Left renal pelvis (tissue), 4 donors: ENCODE data around the gene ISCA2. TPM values are rescaled to one million over a fixed set of nuclear protein-coding genes. Genes with fewer than 3 reads are reported as not detected.

Experiments used
- DNase-seq, 4 donors: peaks; one replicate each; pipeline ENCODE4 v3.0.0-alpha.2; 2013; ENCODE audit warnings: low read depth in 4 of 4, low spot score in 3 of 4
- polyA plus RNA-seq, 4 donors: library from polyadenylated mRNA; unstranded; fragments of 120-200 nt; gene quantifications; one replicate each; pipeline ENCODE4 v1.2.1, GENCODE V29; 2013; ENCODE audit not compliant: insufficient read length in 4 of 4

Gene ISCA2
- polyA plus RNA-seq, 4 donors: 27.4 to 46.1 (median 37.7) TPM

DNA sequence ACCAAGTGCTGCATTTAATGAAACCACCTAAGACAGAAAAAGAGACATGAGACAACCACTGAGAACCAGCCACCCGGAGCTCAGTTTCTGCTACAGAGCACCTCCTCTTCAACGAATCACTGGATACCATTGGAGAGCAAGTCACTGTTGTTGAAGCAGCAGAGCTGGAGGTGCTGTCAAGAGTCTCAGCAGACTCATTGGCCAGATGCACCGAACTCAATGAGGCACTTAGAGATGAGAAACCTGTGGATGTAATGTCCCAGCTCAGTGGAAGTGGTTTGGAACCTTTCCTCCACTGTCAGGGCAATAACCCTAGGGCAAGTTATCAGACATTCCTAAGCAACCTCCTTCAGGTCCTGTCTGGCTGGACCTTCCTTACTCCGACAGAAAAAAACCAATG, 13.5 kb upstream of the ISCA2 start:
- no peak for DNase-seq

DNA sequence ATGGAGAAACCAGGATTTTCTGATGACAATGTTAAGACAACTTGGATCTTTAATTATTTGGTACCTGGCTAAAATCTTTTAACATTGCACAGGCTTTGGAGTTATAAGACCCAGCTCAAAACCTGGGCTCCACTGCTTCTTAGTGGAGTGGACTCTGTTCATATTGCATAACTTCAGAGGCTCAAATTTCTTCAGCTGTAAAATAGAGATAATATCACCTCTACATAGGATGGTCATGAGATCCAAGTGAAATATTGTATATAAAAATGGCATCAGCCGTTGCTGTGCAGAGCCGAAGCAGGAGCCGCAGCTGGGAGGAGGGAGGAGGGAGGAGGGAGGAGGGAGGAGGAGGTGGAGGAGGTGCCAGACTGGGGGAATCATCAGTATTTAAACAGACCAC, 11.0 kb upstream of the ISCA2 start:
- no peak for DNase-seq

DNA sequence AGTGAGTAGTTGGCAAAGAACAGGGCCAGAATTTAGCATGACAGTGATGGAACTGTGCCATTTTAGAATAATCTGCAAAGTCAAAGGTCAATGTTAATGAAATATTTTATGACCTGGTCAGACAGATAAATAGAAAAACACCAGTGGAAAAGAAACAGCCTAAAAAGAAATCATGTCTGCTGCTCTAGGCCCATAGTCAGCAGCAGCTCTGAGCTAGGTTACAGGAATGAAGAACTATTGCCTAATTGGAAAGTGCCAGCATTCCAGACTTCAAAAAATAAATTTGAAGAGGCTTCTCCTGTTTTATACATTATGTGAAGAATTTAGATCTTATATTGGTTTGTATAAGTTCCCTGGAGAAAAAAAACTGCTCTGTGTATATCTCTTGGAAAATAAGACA, 10.2 kb upstream of the ISCA2 start:
- DNase-seq: no peak

DNA sequence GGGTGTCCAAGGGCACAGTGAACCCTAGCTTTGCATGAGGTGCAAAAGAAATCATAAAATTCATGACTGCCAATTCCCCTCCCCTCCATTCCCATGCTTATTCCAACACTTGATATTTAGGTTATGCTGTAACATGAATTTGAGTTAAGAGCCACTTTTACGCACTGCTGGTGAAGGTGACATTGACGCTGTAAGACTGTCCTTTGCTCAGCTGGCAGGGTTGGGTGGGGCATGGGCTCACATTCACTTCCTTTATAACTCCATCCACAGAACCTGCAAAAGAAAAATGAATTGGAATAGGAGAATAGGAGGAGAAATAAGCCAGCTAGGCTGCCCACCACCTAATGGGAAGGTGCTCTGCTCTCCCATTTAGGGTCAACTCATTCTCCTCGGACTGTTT, 7.4 kb upstream of the ISCA2 start:
- DNase-seq: no peak

DNA sequence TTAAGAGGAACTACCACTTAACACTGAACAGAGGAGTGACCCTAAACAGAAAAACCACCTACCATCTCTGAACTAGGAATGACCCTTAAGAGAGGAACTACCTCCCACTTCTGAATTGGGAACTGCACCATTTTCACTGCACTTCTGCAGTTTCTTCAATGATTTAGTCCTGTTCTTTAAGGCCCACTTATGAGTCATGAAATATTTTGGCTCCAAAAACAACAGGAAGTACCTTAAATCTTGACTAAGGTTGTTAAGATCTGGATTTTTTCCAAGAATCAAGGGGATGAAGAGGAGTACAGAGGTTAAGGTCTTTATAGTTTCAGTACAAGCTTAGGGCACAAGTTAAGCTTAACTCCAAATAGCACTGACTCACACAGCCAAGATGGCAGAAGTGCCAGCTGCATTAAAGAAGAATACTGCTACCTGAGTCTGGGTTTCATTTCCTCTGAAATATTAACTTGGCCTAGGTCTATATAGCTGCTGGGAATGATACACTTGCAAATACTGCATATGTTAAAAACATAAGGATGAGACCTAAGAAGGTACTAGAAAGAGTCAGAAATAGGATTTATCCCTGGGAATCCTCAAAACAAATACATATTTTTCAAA, 4.7 kb upstream of the ISCA2 start:
- no peak for DNase-seq

DNA sequence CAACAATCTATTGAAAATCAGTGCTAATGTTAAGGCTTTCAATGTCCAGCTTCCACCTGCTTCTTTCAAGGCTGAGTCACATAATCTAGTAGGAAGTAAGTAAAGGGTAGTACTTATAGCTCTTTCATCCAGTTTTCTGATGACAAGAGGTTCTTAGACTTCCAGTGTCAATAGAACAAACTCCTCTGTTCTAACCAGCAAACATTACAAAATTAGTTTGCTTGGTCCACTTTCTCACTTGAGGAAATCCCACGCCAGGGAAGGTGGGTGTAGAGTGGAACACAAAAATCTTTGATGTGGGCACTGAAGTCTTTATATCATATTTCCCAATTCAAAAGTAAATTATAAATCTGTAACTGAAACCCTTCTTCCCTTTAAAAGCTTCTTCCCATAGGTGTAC, 3.1 kb upstream of the ISCA2 start:
- no peak for DNase-seq

DNA sequence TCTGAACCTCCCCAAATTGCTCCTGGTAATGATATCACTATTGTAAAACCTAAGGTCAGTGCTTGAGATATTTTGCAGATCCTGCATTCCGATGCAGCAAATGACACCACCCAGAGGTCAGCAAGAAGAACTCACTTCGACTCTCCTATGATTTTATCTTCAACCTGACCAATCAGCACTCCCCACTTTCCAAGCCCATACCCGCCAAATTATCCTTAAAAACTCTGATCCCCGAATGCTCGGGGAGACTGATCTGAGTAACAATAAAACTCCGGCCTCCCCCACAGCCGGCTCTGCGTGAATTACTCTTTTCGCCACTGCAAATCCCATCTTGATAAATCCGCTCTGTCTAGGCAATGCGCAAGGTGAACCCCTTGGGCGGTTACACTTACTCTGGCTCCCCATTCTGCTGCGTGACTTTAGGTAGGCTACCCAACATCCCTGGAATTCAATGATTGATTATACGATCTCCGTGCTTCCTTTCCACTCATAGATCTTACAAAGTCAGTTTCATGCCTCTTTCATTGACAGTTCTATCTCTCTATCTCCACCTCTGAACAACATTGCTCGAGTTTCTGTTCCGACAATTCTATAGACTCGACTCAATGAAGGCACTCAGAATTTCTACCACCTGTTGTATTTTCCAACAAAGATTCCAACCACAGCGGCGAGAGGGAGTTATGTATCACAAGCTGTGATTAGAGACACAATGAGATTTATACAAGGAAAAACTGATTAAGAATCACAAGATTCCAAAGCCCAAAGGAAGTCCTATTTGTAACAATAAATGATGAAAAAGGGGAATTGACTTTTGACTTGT, 1.4 kb upstream of the ISCA2 start:
- no peak for DNase-seq

DNA sequence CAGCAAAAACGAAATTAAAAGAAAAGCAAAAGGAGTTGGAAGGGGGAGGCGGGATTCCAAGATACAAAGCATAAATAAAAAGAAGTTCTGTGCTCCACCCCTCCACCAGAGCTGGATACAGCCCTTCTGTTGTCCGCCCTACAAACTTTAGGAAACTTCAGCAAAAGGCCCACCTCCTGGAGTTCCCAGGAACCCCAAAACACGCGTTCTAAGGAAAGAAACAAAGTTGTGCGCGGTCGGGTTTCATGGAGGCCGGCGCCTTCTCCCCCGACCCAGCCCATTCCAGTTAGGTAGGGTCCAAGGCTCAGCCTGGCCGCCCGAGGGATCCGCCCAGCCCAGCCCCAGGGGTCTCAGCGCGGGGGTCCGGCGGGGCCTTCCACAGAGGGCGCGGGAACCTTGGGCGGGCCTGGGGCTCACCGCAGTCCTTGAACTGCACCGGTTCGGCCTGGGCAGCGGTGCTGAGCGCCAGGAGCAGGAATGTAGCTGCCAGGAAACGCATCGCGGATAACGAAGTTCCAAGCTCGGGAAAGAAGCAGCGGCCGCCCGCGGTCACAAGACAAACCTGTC, 706 bp upstream of the ISCA2 start, which contains the start of gene NPC2:
Gene NPC2 (minus strand): TSS at position 530 of the 567 bp plus-strand sequence. CDS start 31 bp downstream, at position 499.
- DNase-seq: no peak

DNA sequence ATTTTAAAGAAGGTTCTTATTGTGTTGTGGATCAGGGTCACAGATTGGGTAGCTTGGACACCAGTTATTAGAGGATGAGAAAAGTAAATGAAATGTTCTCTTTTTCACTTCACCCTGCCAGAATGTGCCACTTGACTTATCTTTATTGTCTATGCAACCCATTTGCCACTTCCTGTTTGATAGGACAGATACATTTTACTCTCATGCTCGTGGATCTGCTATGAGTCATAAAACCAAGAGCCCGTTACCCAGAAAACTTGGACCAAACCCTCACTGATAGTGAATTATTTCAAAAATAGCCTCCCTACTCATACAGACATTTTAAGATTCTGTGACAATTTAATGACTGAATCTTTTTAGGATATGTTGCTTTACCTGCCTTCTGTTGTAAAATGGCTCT, 1.8 kb downstream of the ISCA2 start:
- DNase-seq: no peak

DNA sequence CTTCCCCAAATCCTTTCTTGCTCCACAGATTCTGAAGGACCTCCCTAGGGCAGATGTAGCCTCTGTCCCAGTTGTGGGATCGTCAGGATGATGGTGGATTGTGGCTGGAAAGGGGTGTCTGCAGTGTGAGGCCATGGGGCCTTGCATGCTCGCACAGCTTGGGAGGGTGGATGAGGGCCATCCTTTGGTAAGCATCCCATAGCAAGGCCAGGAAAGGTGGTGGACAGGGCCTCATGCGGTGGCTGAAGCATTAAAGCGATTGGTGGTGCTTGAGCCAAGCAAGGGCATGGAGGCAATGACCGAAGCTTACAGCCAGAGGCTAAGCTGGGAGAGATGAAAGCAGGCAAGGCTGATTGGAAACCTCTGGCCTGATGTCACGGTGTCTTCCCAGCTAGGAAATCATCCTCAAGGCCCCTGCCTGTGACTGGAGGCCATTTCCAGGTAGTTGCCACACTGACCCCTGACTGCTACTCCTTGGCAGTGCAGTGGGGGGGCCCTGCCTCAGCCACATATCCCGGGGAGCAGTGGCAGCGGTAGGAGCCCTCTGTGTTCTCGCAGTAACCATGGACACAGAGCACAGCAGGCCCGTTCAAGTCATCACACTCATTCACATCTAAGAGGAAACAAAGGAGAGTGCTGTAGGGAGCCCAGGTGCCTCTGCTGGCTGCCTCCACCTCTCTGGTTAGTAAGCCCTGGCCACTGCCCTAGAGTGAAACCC, 7.0 kb downstream of the ISCA2 start:
- DNase-seq: no peak

DNA sequence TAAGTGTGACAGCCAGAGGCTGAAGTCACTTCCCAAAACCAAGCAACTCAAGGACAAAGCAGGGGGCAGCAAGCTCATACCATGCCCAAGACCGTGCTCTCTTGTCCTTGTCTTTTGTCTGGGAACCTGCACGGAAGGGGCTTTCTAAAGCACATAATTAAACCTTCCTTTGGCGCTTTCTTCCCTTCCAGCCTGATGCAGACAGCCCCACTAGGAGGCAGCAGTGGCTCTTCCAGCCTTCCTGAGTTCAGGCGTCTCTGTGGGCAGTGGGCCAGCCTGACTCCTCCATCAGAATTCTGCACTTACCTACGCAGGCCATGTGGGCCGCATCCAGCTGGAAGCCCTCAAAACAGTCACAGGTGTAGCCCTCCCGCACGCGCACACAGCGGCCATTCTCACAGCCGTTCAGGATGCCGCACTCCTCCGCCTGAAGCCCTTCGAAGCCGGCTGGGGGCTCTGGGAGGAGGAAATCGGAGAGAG, 7.6 kb downstream of the ISCA2 start:
- peak; percentile 56 to 81 (median 70) for DNase-seq

DNA sequence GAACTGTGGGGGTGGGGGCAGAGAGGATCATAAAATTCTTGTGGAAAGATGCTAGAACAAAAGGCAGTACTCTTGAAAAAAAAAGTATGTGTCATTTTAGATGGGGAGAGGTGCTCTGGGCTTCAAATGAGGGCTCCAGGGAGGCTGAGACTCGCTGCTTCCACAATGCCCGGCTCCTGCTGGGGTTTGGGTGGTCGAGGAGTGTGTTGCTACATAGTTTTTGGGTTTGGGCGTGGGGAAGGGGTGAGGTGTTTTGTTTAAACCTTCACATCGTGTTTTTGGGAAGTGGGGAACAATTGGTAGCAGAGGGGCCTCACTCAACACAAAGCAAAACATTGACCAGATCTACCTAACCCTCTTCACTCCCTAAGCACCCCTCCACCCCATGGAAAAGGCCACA, 8.1 kb downstream of the ISCA2 start:
- no peak for DNase-seq

DNA sequence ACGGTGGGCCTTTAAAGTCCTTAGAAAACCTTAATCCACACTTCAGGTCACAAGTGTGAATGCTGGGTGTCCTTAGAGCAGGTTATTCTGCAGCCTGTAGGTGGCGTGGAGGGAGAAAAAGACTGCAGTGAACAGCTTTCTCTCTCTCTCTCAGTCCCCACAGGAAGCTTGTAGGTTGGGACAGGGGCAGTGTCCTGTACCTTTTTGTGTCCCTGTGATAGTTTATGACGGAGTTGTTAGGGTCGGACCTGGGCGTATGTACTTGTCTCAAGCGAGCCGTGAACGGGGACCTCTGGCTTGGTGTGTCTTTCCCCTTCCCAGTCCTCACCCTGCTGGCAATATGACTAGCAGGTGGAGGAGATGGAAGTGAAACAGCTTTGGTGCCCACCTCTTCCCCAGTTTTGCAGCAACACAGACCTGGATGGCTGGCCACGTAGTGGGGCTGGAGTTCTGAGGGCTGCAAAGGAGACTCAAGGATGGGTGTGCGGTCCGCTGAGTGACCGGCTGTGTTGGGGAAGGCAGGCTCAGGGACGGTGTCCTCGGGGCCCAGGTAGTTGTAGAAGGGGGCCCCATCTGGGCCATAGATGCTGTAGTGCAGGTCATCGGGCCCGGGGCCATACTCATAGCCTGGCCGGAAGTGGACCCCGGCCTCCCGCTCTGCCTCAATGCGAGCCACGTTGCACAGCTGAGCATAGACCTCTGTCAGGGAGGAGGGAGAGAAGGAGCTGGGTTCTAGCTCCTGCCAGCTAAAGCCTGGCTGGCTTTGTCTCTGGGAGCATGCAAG, 8.9 kb downstream of the ISCA2 start:
- no peak for DNase-seq

DNA sequence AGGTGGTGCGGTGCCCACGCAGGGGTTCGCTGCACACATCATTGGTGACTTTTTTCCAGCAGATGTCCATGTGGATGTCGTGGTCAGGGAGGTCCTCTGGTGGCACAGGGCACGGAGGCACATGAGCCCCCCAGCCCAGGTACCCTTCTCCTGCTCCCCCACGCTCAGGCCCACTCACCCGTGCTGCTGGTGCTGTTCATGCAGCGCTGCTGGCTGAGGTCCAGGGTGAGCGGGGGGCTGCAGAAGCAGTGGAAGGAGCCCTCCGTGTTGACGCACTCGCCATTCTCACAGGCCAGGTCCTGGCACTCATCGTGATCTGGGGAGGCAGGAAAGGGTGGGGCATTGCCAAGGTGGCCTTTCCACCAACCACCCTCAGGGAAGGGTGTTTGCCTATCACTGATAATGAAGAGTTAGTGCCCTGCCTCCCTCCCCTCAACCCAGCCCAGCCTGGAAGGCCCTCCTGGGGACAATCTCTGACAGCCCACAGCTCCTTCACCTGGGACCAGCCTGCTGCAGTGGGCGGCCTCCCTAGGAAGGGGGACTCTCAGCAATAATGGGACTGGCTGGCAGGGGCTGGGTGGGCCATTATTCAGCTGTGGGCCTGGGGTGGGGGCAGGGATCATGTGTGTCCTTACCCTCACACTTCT, 9.8 kb downstream of the ISCA2 start:
- no peak for DNase-seq

DNA sequence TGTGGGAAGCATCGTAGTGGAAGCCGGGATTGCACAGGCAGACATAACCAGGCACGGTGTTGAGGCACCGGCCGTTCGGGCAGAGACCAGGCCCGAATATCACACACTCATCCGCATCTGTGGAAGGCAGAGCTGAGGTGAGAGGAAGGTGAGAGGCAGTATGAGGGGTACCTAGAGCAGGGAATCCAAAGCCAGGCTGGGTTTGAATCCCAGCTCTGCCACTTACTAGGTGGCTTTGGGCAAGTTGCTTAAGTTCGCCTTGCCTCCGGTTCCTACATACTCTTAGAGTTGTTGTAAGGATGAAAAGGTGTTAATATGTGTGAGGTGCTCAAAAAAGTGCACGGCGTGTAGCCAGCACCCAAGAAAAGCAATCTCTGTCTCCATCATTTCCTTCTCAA, 10.4 kb downstream of the ISCA2 start:
- DNase-seq: no peak

DNA sequence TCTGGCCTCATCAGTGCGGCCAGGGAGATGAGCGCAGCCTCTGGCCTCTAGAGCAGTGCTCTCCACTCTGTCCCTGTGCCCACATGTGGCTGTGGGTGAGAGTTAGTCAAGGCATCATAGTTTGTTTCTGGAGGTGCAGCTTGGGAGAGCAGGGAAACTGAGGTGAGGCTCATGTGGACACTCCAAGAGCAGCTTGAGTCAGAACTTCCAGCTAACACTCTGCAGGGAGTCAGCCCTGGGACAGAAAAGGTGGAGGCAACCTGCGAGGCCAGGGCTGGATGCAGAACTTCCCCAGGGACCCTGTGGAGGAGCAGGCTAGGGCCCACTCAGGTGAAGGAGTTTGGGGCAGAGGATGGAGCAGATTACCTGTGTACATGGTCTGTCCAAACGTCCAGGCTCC, 10.8 kb downstream of the ISCA2 start:
- no peak for DNase-seq

DNA sequence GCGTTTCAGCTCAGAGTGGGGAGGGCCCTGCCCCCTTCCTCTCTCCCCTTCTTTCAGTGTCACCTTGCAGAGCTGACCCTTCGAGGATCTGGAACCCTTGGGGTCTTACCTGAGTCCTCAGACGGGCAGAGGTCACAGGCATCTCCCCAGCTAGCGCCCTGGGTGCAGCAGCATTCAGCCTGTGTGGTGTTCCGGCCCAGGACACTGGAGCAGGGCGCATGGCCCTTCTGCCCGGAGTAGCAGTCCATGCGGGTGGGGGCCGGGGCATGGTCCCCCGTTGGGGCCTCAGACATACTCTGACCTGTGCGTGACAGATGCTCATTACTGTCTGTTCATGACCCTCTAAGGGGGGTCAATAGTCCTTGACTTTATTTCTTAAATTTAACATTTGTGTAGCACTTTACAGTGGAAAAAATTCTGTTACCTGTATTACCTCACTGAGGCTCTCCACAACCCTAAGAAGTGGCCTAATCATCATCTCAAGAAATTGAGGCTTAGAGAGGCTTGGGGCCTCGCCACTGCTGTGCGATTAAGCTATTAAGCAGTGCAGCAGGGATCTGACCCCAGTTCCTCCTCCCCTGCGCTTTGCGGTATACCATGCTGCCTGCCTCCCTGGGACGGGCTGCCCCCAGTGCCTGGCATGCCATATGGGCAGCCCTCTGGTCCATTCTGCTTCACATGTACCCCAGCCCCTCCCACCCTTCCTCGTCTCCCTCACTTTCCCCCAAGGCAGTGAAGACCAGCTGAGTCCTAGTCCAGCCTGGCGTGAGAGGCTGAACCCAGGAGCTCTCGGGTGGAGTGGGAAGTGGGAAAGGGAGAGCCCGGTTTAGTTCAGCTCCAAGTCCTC, 11.5 kb downstream of the ISCA2 start:
- DNase-seq: no peak

DNA sequence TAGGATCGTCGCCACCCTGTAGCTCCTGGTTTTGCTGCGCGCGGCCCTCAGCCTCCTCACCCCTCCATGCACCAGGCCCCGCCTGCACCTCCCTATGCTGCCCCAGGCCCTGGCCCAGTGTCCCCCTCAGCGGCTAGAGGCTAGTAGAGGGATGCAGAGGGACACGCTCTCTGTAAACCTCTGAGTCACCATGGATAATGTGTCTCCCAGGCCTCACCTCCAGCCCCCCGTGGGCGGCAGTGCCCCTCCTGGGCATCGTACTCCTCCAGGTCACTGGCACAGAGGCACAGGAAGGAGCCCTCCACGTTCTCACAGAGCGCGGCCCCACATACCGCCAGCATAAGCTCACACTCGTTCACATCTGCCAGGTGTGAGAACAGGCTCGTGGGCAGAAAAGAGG, 12.3 kb downstream of the ISCA2 start:
- DNase-seq: no peak

DNA sequence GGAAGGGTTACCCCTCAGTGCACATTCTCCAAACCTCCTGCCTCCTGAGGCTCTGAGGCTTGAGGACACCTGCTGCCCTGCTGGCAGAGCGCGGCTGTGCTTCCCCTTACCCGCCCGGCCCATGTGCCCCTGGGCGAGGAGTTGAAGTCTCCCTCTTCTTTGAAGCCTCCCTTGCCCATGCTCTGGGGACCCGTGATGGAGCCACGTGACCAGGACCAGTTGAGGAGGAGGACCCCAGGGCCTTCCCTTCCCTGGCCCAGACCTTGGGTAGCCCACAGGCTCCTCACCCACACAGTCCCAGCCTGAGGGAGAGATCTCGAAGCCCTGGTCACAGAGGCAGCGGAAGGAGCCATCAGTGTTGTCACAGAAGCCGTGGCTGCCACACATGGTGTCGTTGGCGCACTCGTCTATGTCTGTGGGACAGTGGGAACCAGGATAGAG, 12.9 kb downstream of the ISCA2 start:
- DNase-seq: no peak
